HepG2 (cell line): ENCODE data around the gene GRIFIN. TPM values are rescaled to one million over a fixed set of nuclear protein-coding genes. Genes with fewer than 3 reads are reported as not detected.

Source experiments
- ATAC-seq: fragments of 200-7000 bp; cut with Tn5 transposase; 3 replicates; pipeline ENCODE4 v1.9.1; 2020; ENCODE audit warnings: mild to moderate bottlenecking, moderate library complexity
- BruUV-seq: library from RNA; stranded (reverse); fragments of 400-500 nt; replicated peaks from 2 replicates; lab custom pipeline; 2021; lab: Mats Ljungman, UMichigan
- CTCF ChIA-PET: fragments of 300-600 bp; formaldehyde crosslinking; extraction: SDS; loops from one replicate; lab custom pipeline; 2021; ENCODE audit warnings: low total read pairs, inconsistent platforms, low intra/inter-chr PET ratio; lab: Yijun Ruan, JAX
- POLR2A ChIA-PET: fragments of 350-600 bp; sonication (Branson Sonifier 250); formaldehyde crosslinking; loops from one replicate; lab custom pipeline; 2020; ENCODE audit warnings: antibody characterized with exemption, inconsistent platforms; lab: Yijun Ruan, JAX
- DNase-seq: peaks from one replicate; pipeline ENCODE4 v3.0.0-alpha.2; 2015; ENCODE audit warnings: low spot score
- FAIRE-seq: peaks from 3 replicates; lab custom pipeline; 2011; peaks lifted over from hg19 to GRCh38; lab: Jason Lieb, UNC
- H2AFZ ChIP-seq: one replicate; pipeline ENCODE4 v1.6.1; 2011; ENCODE audit warnings: low read length, inconsistent platforms
- H3K27ac ChIP-seq: fragments of 300-600 bp; 3 replicates; pipeline ENCODE4 v1.8.0; 2011; ENCODE audit warnings: mixed run types, mild to moderate bottlenecking, mixed read lengths, low read length, inconsistent platforms; ENCODE audit not compliant: insufficient read depth; ENCODE audit errors: extremely low read length
- H3K27me3 ChIP-seq, 2 experiments: fragments of 200-600 bp in 1 of 2; 2 replicates in 1 of 2; 3 replicates in 1 of 2; pipeline versions ENCODE4 v1.6.0 to v1.8.0; 2011; ENCODE audit warnings: low read length in 2 of 2, mild to moderate bottlenecking in 2 of 2, moderate library complexity in 2 of 2, inconsistent platforms in 1 of 2; ENCODE audit not compliant: insufficient read depth in 2 of 2, control insufficient read depth in 1 of 2
- H3K36me3 ChIP-seq, 2 experiments: fragments of 200-600 bp in 1 of 2; replicated peaks in 1 of 2; 2 replicates in 1 of 2; 3 replicates in 1 of 2; pipeline versions ENCODE4 v1.5.1 to v1.8.0; 2011; ENCODE audit warnings: low read length in 2 of 2, inconsistent platforms in 1 of 2; ENCODE audit not compliant: insufficient read depth in 2 of 2, control insufficient read depth in 1 of 2
- H3K4me1 ChIP-seq: 2 replicates; pipeline ENCODE4 v1.5.1; 2012; ENCODE audit warnings: low read length, inconsistent platforms; ENCODE audit not compliant: insufficient read depth
- H3K4me2 ChIP-seq: 2 replicates; pipeline ENCODE4 v1.6.0; 2011; ENCODE audit warnings: low read depth, low read length, inconsistent platforms
- H3K4me3 ChIP-seq, 3 experiments: fragments of 200-600 bp in 1 of 3; sonication (generic), shearing (Covaris generic) in 1 of 3; replicated peaks in 1 of 3; 2 replicates each; pipeline ENCODE4 v1.5.1; 2011 to 2016; ENCODE audit warnings: low read length in 3 of 3, inconsistent platforms in 2 of 3, low read depth in 2 of 3, mild to moderate bottlenecking in 2 of 3, control low read depth in 1 of 3, mixed read lengths in 1 of 3; ENCODE audit not compliant: insufficient read depth in 1 of 3
- H3K79me2 ChIP-seq: one replicate; pipeline ENCODE4 v1.6.1; 2011; ENCODE audit warnings: low read length, inconsistent platforms; ENCODE audit not compliant: insufficient read depth
- H3K9ac ChIP-seq: 2 replicates; pipeline ENCODE4 v1.6.0; 2011; ENCODE audit warnings: mild to moderate bottlenecking, low read depth, low read length, inconsistent platforms; ENCODE audit not compliant: insufficient read depth
- H3K9me3 ChIP-seq: 2 replicates; pipeline ENCODE4 v1.5.1; 2012; ENCODE audit warnings: mild to moderate bottlenecking, low read length
- H4K20me1 ChIP-seq: 2 replicates; pipeline ENCODE4 v1.6.0; 2011; ENCODE audit warnings: inconsistent platforms, mild to moderate bottlenecking, low read length, moderate library complexity; ENCODE audit not compliant: insufficient read depth
- CEBPG ChIP-seq: IDR thresholded peaks from 2 replicates; pipeline ENCODE4 v1.6.1; 2016
- EZH2 ChIP-seq: conservative IDR thresholded peaks from 2 replicates; pipeline ENCODE4 v1.6.1; 2012; ENCODE audit warnings: mild to moderate bottlenecking, low read depth, low read length, moderate library complexity
- FOXK2 ChIP-seq: fragments of 450-650 bp; IDR thresholded peaks from 2 replicates; pipeline ENCODE4 v1.6.1; 2016
- FOXM1 ChIP-seq: sonication (generic); formaldehyde crosslinking; IDR thresholded peaks from 2 replicates; pipeline ENCODE4 v1.5.0; 2020; ENCODE audit warnings: missing genetic modification reagents
- HNRNPL ChIP-seq: fragments of 200-400 bp; formaldehyde crosslinking; IDR thresholded peaks from 2 replicates; pipeline ENCODE4 v1.6.1; 2017; ENCODE audit warnings: mild to moderate bottlenecking, low read depth, low read length
- NBN ChIP-seq: fragments of 450-650 bp; conservative IDR thresholded peaks from 2 replicates; pipeline ENCODE4 v1.6.1; 2017
- PBX3 ChIP-seq: sonication (generic); formaldehyde crosslinking; IDR thresholded peaks from 2 replicates; pipeline ENCODE4 v1.8.1; 2023; ENCODE audit warnings: missing genetic modification reagents, inconsistent platforms, borderline replicate concordance
- PCBP2 ChIP-seq: fragments of 200-400 bp; formaldehyde crosslinking; optimal IDR thresholded peaks from 2 replicates; pipeline ENCODE3; 2018; ENCODE audit warnings: low read length, low read depth; ENCODE audit not compliant: poor library complexity, severe bottlenecking
- ZNF432 ChIP-seq: sonication (generic); formaldehyde crosslinking; IDR thresholded peaks from 2 replicates; pipeline ENCODE4 v1.5.0; 2020; ENCODE audit warnings: missing genetic modification reagents, mild to moderate bottlenecking, borderline replicate concordance
- ZNF605 ChIP-seq: sonication (generic); formaldehyde crosslinking; IDR thresholded peaks from 2 replicates; pipeline ENCODE4 v1.8.0; 2022; ENCODE audit warnings: mild to moderate bottlenecking, missing genetic modification reagents
- ZZZ3 ChIP-seq: sonication (generic); formaldehyde crosslinking; IDR thresholded peaks from 2 replicates; pipeline ENCODE4 v1.4.0; 2020; ENCODE audit warnings: missing genetic modification reagents, mild to moderate bottlenecking, borderline replicate concordance
- WGBS: methylation state at CpG from one replicate; pipeline ENCODE4 v1.1.6; 2017; ENCODE audit warnings: low lambda C conversion rate; 5-methylcytosine and 5-hydroxymethylcytosine counted together
- in situ Hi-C: cut with HindIII; loops from 2 replicates; pipeline ENCODE4 v1.10.0; 2017; ENCODE audit warnings: low pct_unique_long_range_greater_than_20kb; ENCODE audit not compliant: extremely low pct_ligation_motif_present
- intact Hi-C: fragments of 100-400 bp; cut with micrococcal nuclease; formaldehyde crosslinking; loops from one replicate; pipeline ENCODE4 v1.10.0; 2022; ENCODE audit not compliant: unreplicated experiment
- polyA plus RNA-seq, 8 experiments: library from polyadenylated mRNA; depleted of rRNA in 3 of 8; stranded (reverse) in 7 of 8; unstranded in 1 of 8; fragments of >200 nt; fragmentation: Illumina TruSeq in 4 of 8; extraction: Trizol in 4 of 8; gene quantifications; 2 replicates each; pipeline versions ENCODE4 v1.2.1 to v1.2.3, GENCODE V29; 2011 to 2016; ENCODE audit warnings: low read depth in 4 of 8, missing spikeins in 1 of 8, mixed read lengths in 1 of 8; ENCODE audit not compliant: insufficient read depth in 1 of 8
- total RNA-seq, 5 experiments: library from RNA; depleted of rRNA; stranded (reverse); fragments of >200 nt; fragmentation: Illumina TruSeq; extraction: Trizol; gene quantifications; 2 replicates each; pipeline ENCODE4 v1.2.3, GENCODE V29; 2016; ENCODE audit warnings: low read depth in 1 of 5
- TF ChIP-seq, protein P1 (sequence below): sonication (generic); formaldehyde crosslinking; IDR thresholded peaks from 2 replicates; pipeline ENCODE4 v1.8.0; 2022; ENCODE audit warnings: mild to moderate bottlenecking, missing genetic modification reagents, borderline replicate concordance
- TF ChIP-seq, protein P2 (sequence below): sonication (generic); formaldehyde crosslinking; IDR thresholded peaks from 2 replicates; pipeline ENCODE4 v1.5.1; 2020; ENCODE audit warnings: missing genetic modification reagents, mild to moderate bottlenecking, borderline replicate concordance

The GRIFIN gene
- total and polyA plus RNA-seq, 2 of the 13 experiments (the other 11 are each of a cell fraction or from before 2014, with no cell fraction given): not detected

DNA sequence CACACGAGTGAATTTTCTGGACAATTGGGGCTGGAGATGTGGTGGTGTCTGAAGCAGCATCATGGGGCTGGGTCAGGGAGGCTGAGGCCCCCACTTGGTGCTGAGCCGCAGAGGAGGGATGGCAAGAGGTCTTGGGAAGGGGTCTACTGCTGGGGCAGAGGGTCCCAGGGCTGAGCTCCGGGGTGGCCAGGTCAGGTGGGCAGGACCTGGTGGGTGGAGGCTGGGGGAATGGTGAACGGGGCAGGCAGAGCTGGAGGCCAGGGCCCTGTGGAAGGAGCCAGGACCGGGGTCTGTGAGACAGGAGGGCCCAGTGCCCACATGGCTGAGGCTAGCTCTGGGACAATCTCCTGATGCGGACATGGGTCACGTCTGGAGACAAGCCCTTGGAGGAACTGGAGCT is 23.0 kb upstream of the GRIFIN start:
- Histone ChIP-seq H3K79me2 (no peaks in the 10 kb centered on the region), H4K20me1 (no peaks in the 10 kb centered on the region), H3K4me1 (no peaks in the 10 kb centered on the region), H3K9ac (no peak overlapping the region), H3K27ac (no peak overlapping the region), H3K9me3 (no peaks in the 10 kb centered on the region), H3K27me3 (peaks cover 18 to 82% of the 10 kb centered on the region in 2 experiments), H3K4me2 (no peak overlapping the region), H2AFZ (no peak overlapping the region), H3K36me3 (no peaks in the 10 kb centered on the region), H3K4me3 (no peak overlapping the region)
- TF ChIP-seq EZH2 (no peak), FOXM1 (CRISPR knock-in tag) (no peak), NBN (no peak), PCBP2 (no peak), ZNF432 (CRISPR knock-in tag) (no peak), CEBPG (no peak), ZZZ3 (CRISPR knock-in tag) (no peak), HNRNPL (no peak), PBX3 (no peak), FOXK2 (no peak), ZNF605 (CRISPR knock-in tag) (no peak)
- TF ChIP-seq, protein P1, sequence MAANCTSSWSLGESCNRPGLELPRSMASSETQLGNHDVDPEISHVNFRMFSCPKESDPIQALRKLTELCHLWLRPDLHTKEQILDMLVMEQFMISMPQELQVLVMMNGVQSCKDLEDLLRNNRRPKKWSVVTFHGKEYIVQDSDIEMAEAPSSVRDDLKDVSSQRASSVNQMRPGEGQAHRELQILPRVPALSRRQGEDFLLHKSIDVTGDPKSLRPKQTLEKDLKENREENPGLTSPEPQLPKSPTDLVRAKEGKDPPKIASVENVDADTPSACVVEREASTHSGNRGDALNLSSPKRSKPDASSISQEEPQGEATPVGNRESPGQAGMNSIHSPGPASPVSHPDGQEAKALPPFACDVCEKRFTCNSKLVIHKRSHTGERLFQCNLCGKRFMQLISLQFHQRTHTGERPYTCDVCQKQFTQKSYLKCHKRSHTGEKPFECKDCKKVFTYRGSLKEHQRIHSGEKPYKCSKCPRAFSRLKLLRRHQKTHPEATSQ (CRISPR knock-in tag): no peak
- TF ChIP-seq, protein P2, sequence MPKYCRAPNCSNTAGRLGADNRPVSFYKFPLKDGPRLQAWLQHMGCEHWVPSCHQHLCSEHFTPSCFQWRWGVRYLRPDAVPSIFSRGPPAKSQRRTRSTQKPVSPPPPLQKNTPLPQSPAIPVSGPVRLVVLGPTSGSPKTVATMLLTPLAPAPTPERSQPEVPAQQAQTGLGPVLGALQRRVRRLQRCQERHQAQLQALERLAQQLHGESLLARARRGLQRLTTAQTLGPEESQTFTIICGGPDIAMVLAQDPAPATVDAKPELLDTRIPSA: no peak
- CTCF ChIA-PET: no interaction called here
- DNase-seq (no peak), ATAC-seq (no peak), FAIRE-seq (no peak)
- POLR2A ChIA-PET: no interaction called here
- no TSS peak for BruUV-seq
- in situ Hi-C loops: no loop called here
- intact Hi-C loops: no loop called here
- WGBS: 30% methylated on average over 7 of the region's 7 CpGs
